Colonic mucosa (tissue), 4 donors: ENCODE data around the gene CAMSAP3. TPM values are rescaled to one million over a fixed set of nuclear protein-coding genes. Genes with fewer than 3 reads are reported as not detected.

Experiments used
- DNase-seq: peaks from one replicate; pipeline ENCODE4 v3.0.0-alpha.2; 2020
- H3K27ac ChIP-seq: fragments of 200-600 bp; one replicate; pipeline ENCODE4 v1.8.0; 2021
- H3K27me3 ChIP-seq: fragments of 200-600 bp; one replicate; pipeline ENCODE4 v1.8.0; 2021
- H3K36me3 ChIP-seq: fragments of 200-600 bp; one replicate; pipeline ENCODE4 v1.8.0; 2021
- H3K4me1 ChIP-seq: fragments of 200-600 bp; one replicate; pipeline ENCODE4 v1.8.0; 2021; ENCODE audit warnings: mild to moderate bottlenecking
- H3K4me3 ChIP-seq: fragments of 200-600 bp; one replicate; pipeline ENCODE4 v1.8.0; 2021
- H3K9ac ChIP-seq, 2 donors: one replicate each; pipeline ENCODE4 v1.7.0; 2013; ENCODE audit warnings: control low read depth in 2 of 2, low read depth in 2 of 2, low read length in 2 of 2
- H3K9me3 ChIP-seq: fragments of 200-600 bp; one replicate; pipeline ENCODE4 v1.8.0; 2021
- CTCF ChIP-seq: fragments of 200-600 bp; IDR thresholded peaks from one replicate; pipeline ENCODE4 v1.8.0; 2022; ENCODE audit warnings: antibody characterized with exemption, mild to moderate bottlenecking
- intact Hi-C: fragments of 100-400 bp; cut with DNase I; formaldehyde crosslinking; loops from one replicate; pipeline ENCODE4 v1.14.1; 2022
- total RNA-seq, 2 donors: library from RNA; stranded (reverse); fragmentation: NEBNext Ultra II Directional in 1 of 2; extraction: Animal tissue kit (Norgen Biotek cat#: 25700) in 1 of 2; gene quantifications; one replicate each; pipeline ENCODE4 v1.2.1, GENCODE V29; 2021
- donor health status: healthy.
- donor health status: DM: no; HTN: no; CAD: no.
- donor health status: DM: no; HTN: no; CAD: no.

The CAMSAP3 gene
- total RNA-seq, 2 donors from 2014 or later = 41.1 to 55.4 TPM

- Histone ChIP-seq H3K36me3 (no peaks in the 10 kb centered on the region), H3K4me1 (peaks cover 19% of the 10 kb centered on the region), H3K9me3 (no peaks in the 10 kb centered on the region), H3K27me3 (no peaks in the 10 kb centered on the region), H3K27ac (no peak overlapping the region), H3K9ac (no peak overlapping the region), H3K4me3 (no peak overlapping the region)
- no peak for DNase-seq
- intact Hi-C loops = no loop called here
- TF ChIP-seq CTCF = no peak
These were observed 19.4 kb downstream of the CAMSAP3 start for GRCh38 chr19:7614859-7615741.

GRCh38 chr19:7617172-7617571, 21.5 kb downstream of the CAMSAP3 start:
- Histone ChIP-seq H3K4me1 (peaks cover 19% of the 10 kb centered on the region), H3K9me3 (no peaks in the 10 kb centered on the region), H3K27me3 (no peaks in the 10 kb centered on the region), H3K36me3 (no peaks in the 10 kb centered on the region), H3K9ac (no peak overlapping the region), H3K4me3 (no peak overlapping the region), H3K27ac (no peak overlapping the region)
- intact Hi-C loops = no loop called here
- no peak for TF ChIP-seq CTCF
- no peak for DNase-seq

- Histone ChIP-seq H3K27me3 (no peaks in the 10 kb centered on the region), H3K4me1 (peaks cover 19% of the 10 kb centered on the region), H3K9me3 (no peaks in the 10 kb centered on the region), H3K36me3 (no peaks in the 10 kb centered on the region), H3K27ac (no peak overlapping the region), H3K9ac (peak overlapping the region in 1 of 2 donors; percentile 18), H3K4me3 (no peak overlapping the region)
- no peak for DNase-seq
- intact Hi-C loops = no loop called here
- TF ChIP-seq CTCF = no peak
These were observed 22.1 kb downstream of the CAMSAP3 start for GRCh38 chr19:7617735-7618134.

- Histone ChIP-seq H3K27me3 (no peaks in the 10 kb centered on the region), H3K36me3 (no peaks in the 10 kb centered on the region), H3K4me3 (no peak overlapping the region), H3K27ac (peak overlapping the region; percentile 82), H3K9me3 (no peaks in the 10 kb centered on the region), H3K9ac (peak overlapping the region in 1 of 2 donors; percentile 28), H3K4me1 (peaks cover 19% of the 10 kb centered on the region)
- TF ChIP-seq CTCF = no peak
- intact Hi-C loops = no loop called here
- DNase-seq = peak; percentile 41
These were observed 22.7 kb downstream of the CAMSAP3 start for GRCh38 chr19:7618348-7618747.

DNA sequence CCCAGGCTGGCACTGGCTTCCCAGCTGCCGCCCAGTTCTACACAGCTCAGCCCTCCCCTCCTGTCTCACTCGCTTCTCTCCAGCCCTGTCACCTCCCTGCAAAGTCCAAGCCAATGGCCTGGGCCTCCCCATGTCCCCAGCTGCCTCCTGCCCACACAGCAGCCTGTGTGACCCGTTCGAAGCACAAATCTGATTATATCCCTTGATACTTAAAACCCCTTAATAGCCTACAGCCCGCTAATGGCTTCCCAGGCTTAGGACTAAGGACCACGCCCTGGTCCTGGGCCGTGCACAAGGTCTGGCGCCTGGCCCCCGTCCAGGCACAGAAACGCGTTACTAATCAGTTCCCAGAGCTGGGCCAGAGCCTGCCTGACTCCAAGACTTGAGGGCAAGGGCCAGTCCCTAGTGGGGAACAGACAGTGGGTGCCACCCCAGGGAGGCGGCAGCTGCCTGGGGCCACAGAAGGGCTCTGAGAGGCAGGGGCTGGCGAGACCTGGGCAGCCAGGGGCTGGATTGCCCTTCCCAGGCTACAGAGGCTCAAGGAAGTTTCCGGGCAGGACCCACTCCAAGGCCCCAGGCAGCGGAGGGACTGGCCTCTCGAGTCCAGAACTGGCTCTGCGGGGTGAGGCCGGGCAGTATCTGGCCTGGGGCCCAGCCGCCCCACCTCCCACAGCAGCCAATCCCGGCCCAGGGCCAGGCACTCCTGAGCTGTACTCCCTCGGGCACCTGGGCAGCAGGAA, 23.3 kb downstream of the CAMSAP3 start:
- Histone ChIP-seq H3K36me3 (no peaks in the 10 kb centered on the region), H3K9ac (peak overlapping the region; percentile 28 to 53), H3K27ac (peak overlapping the region; percentile 82), H3K4me3 (no peak overlapping the region), H3K27me3 (no peaks in the 10 kb centered on the region), H3K4me1 (peaks cover 19% of the 10 kb centered on the region), H3K9me3 (no peaks in the 10 kb centered on the region)
- peak; percentile 78 for DNase-seq
- TF ChIP-seq CTCF = no peak
- intact Hi-C loops = no loop called here
